Heart left ventricle (tissue), 13 donors: ENCODE data around the gene LRG1.

Experiments
- CTCF ChIP-seq, 12 donors: fragments of 200-600 bp; sonication (generic) in 4 of 12; IDR thresholded peaks; one replicate each; pipeline versions ENCODE4 v1.5.0 to v1.8.0; 2018 to 2022; ENCODE audit warnings: antibody characterized with exemption in 12 of 12, mild to moderate bottlenecking in 5 of 12
- POLR2A ChIP-seq, 2 donors: fragments of 450-650 bp; IDR thresholded peaks; one replicate each; pipeline ENCODE4 v1.6.1; 2017; ENCODE audit warnings: antibody characterized with exemption in 2 of 2, mild to moderate bottlenecking in 2 of 2, moderate library complexity in 2 of 2
- donor health status: ischemic (EF 13 %, LVEDD 7.1; RV severe dilation, severe dysfunction).
- donor health status: DM: no; HTN: yes; CAD: no.
- donor health status: DM: no; HTN: no; CAD: no.
- donor health status: ischemic (EF 25% LVEDD 6.9; RV normal size, moderate dysfunction).
- donor health status: ischemic (EF 25% LVEDD 5.7; RV mildly dilated, moderate dysfunction).
- donor health status: ischemic (EF 35%, LVEDD 5.7; RV mildly dilated, moderate dysfunction).
- donor health status: nonischemic (EF 11% LVEDD 7.7; RV severe dilation, severe dysfunction).
- donor health status: DM: yes; HTN: yes; CAD: no.
- donor health status: PGD.
- donor health status: ischemic (EF 29% LVEDD 5.4; RV normal size, mild dysfunction).
- donor health status: nonischemic (EF 23%, LVEDD 6.1; RV moderate dilation, normal function).

GRCh38 chr19:4533835-4534424 lies 5.9 kb downstream of the LRG1 start:
- no peak for TF ChIP-seq CTCF (IDR thresholded peaks at IDR 0.05)
- TF ChIP-seq POLR2A (IDR thresholded peaks at IDR 0.05): no peak
